K562 treated with DMSO at 1 percent for 24 hours (cell line): Measurements from ENCODE around the gene GHR. TPM values are rescaled to one million over a fixed set of nuclear protein-coding genes. Genes with fewer than 3 reads are reported as not detected.

Experiments used
- total RNA-seq: library from RNA; unstranded; fragments of 300-600 nt; gene quantifications from 2 replicates; pipeline ENCODE4 v1.2.3, GENCODE V29; 2022; ENCODE audit warnings: low read depth; ENCODE audit not compliant: insufficient read depth

Gene GHR
- total RNA-seq: not detected in 2 replicates

GRCh38 chr5:42423285-42424165 is at the start of gene GHR:
TSS of gene GHR (plus strand) at chr5:42423439. CDS start at chr5:42565875, 142,436 bp downstream.

GRCh38 chr5:42756606-42757601 is 333.7 kb downstream of the GHR start, which contains the start of gene CCDC152:
TSS of gene CCDC152 (plus strand) at chr5:42756818. CDS start at chr5:42759122, 2,304 bp downstream.

